ENCODE results near the gene IFITM5.
"Not testable (repeated sequence)": the region's sequence is repeated elsewhere in the genome, so short reads cannot be mapped to it uniquely, and the experiment has no call there.

Gene IFITM5

DNA sequence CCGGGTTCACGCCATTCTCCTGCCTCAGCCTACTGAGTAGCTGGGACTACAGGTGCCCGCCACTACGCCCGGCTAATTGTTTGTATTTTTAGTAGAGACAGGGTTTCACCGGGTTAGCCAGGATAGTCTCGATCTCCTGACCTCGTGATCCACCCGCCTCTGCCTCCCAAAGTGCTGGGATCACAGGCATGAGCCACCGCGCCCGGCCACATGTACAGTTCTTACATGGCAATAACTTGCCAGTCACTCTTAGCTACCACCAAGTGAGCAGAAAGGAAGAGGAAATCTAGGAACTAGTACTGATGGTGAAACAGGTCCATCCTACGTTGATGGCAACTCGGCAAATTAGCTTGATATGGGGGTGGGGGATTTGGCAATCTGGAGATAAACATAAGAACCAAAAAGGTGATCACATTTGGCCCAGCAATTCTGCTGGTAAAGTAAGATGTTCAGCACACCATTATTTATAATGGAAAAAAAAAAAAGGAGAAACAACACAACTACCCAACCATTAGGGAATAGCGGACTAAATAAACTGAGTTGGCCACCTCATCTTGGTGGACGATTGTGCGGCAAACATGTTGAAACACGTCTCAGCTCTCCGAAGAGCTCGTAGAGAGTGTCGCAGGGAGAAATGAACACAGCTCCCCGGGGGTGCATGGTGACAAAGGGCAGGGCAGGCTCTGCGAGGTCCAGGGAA lies 15.8 kb downstream of the IFITM5 start:
- no peak for DNase-seq (ENCODE audit: low spot score)

GRCh38 chr11:282630-283360 lies 16.5 kb downstream of the IFITM5 start:
- DNase-seq (ENCODE audit: low spot score): no peak

- no peak for DNase-seq (ENCODE audit: low spot score)
Observed at GRCh38 chr11:282171-282570, 17.2 kb downstream of the IFITM5 start.

- no peak for DNase-seq (ENCODE audit: low spot score)
Observed at GRCh38 chr11:281486-282161, 17.7 kb downstream of the IFITM5 start.

- DNase-seq (ENCODE audit: low spot score): no peak
Observed at GRCh38 chr11:280706-281485, 18.4 kb downstream of the IFITM5 start.

DNA sequence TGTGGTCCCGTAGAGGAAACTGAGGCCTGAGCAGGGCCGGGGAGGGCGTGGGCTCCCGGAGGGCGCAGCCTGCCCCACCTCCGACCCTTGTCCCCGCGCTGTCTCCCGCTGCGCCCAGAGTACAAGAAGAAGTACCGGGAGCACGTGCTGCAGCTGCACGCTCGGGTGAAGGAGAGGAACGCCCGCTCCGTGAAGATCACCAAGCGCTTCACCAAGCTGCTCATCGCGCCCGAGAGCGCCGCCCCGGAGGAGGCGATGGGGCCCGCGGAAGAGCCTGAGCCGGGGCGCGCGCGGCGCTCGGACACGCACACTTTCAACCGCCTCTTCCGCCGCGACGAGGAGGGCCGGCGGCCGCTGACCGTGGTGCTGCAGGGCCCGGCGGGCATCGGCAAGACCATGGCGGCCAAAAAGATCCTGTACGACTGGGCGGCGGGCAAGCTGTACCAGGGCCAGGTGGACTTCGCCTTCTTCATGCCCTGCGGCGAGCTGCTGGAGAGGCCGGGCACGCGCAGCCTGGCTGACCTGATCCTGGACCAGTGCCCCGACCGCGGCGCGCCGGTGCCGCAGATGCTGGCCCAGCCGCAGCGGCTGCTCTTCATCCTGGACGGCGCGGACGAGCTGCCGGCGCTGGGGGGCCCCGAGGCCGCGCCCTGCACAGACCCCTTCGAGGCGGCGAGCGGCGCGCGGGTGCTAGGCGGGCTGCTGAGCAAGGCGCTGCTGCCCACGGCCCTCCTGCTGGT lies 19.2 kb downstream of the IFITM5 start:
- DNase-seq (ENCODE audit: low spot score): no peak

GRCh38 chr11:279040-279965 lies 20.0 kb downstream of the IFITM5 start:
- no peak for DNase-seq (ENCODE audit: low spot score)

GRCh38 chr11:278001-278951 lies 21.1 kb downstream of the IFITM5 start, which contains the start of gene NLRP6:
NLRP6 (plus strand) TSS chr11:278407; CDS start chr11:278570, 163 bp downstream.
- no peak for DNase-seq (ENCODE audit: low spot score)

DNA sequence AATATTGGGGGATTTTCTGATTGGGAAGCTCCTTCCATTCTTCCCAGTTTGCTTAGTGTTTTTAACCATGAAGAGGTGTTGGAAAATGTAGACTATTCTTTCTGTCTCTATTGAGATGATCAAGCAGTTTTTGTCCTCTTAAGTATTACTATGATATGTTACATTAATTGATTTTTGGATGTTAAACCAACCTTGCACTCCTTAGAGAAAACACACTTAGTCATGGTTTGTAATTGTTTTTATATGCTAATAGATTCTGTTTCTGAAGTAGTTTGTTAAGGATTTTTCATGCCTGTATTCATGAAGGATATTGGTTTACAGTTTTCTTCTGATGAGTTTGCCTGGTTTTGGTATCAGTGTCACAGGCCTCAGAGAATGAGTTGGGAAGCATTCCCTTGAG lies 23.1 kb downstream of the IFITM5 start:
- no peak for DNase-seq (ENCODE audit: low spot score)

GRCh38 chr11:272931-273198 lies 26.5 kb downstream of the IFITM5 start:
- DNase-seq (ENCODE audit: low spot score): no peak

- no peak for DNase-seq (ENCODE audit: low spot score)
Observed at GRCh38 chr11:272195-272930, 27.0 kb downstream of the IFITM5 start.

- no peak for DNase-seq (ENCODE audit: low spot score)
Observed at GRCh38 chr11:271319-271715, 28.0 kb downstream of the IFITM5 start.

DNA sequence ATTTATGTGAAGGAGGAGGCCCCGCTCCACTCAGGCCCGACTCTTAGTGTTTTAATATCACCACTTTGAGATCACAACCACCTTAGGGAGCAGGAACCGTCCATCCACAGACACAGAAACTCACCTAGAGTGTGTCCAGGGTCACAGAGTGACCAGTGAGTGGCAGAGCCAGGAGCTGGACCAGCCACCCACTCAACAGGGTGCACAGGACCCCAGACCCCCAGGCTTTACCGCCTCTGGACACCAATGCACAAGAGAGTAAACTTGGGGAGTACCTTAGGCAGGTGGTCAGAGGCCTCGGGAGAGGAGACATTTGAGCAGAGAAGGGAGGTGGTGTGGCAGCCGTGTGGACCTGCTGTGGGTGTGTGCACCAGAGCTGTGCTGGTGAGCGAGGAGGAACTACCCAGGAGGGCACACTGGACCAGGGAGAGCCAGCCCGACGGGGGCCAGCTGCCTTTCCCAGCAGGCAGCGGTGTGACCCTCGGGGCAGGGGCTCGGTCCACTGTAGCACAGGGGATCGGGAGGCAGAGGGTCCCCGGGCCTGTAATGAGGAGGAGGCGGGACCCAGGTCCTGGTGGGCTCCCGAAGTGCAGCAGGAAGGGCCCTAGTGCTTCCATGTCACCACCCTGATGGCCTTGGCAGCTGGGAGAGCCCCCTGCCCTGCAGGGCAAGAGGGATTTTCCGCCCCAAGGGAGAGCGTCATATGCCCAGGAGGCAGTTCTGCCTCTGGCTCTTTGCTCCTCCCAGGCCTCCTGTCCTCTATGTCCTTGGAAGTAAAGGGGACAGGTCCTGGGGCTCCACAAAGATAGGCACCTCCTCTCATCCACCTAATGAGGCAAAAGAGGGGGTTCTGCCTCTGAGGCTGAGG lies 28.6 kb downstream of the IFITM5 start:
- DNase-seq (ENCODE audit: low spot score): no peak

- DNase-seq (ENCODE audit: low spot score): no peak
Observed at GRCh38 chr11:269146-269890, 30.0 kb downstream of the IFITM5 start.

DNA sequence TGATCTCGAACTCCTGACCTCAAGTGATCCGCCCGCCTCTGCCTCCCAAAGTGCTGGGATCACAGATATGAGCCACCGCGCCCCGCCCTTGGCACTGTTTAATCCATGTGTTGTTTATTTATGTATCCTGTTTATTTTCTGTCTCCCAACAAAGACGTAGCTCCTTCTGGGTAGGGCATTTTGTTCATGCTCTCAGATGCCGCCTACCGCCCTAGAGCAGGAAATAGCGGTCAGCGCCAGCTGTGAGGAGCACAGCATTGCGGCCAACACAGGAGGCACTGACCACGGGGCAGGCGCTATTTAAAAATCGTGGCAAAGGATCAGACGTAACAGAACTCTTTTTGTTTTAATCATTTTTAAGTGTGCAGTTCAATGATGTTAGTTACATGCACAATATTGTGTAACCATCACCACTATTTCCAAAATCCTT lies 30.6 kb downstream of the IFITM5 start:
- DNase-seq (ENCODE audit: low spot score): not testable (repeated sequence)

- DNase-seq (ENCODE audit: low spot score): no peak
Observed at GRCh38 chr11:267491-267994, 31.8 kb downstream of the IFITM5 start.
